HepG2 (cell line): ENCODE measurements around the gene SWSAP1. TPM values are rescaled to one million over a fixed set of nuclear protein-coding genes. Genes with fewer than 3 reads are reported as not detected.

Experiments used
- ATAC-seq: fragments of 200-7000 bp; cut with Tn5 transposase; 3 replicates; pipeline ENCODE4 v1.9.1; 2020; ENCODE audit warnings: mild to moderate bottlenecking, moderate library complexity
- BruUV-seq: library from RNA; stranded (reverse); fragments of 400-500 nt; replicated peaks from 2 replicates; lab custom pipeline; 2021; lab: Mats Ljungman, UMichigan
- CTCF ChIA-PET: fragments of 300-600 bp; formaldehyde crosslinking; extraction: SDS; loops from one replicate; lab custom pipeline; 2021; ENCODE audit warnings: low total read pairs, inconsistent platforms, low intra/inter-chr PET ratio; lab: Yijun Ruan, JAX
- POLR2A ChIA-PET: fragments of 350-600 bp; sonication (Branson Sonifier 250); formaldehyde crosslinking; loops from one replicate; lab custom pipeline; 2020; ENCODE audit warnings: antibody characterized with exemption, inconsistent platforms; lab: Yijun Ruan, JAX
- DNase-seq: peaks from one replicate; pipeline ENCODE4 v3.0.0-alpha.2; 2015; ENCODE audit warnings: low spot score
- FAIRE-seq: peaks from 3 replicates; lab custom pipeline; 2011; peaks lifted over from hg19 to GRCh38; lab: Jason Lieb, UNC
- H2AFZ ChIP-seq: one replicate; pipeline ENCODE4 v1.6.1; 2011; ENCODE audit warnings: low read length, inconsistent platforms
- H3K27ac ChIP-seq: fragments of 300-600 bp; 3 replicates; pipeline ENCODE4 v1.8.0; 2011; ENCODE audit warnings: mixed run types, mild to moderate bottlenecking, mixed read lengths, low read length, inconsistent platforms; ENCODE audit not compliant: insufficient read depth; ENCODE audit errors: extremely low read length
- H3K27me3 ChIP-seq, 2 experiments: fragments of 200-600 bp in 1 of 2; 2 replicates in 1 of 2; 3 replicates in 1 of 2; pipeline versions ENCODE4 v1.6.0 to v1.8.0; 2011; ENCODE audit warnings: low read length in 2 of 2, mild to moderate bottlenecking in 2 of 2, moderate library complexity in 2 of 2, inconsistent platforms in 1 of 2; ENCODE audit not compliant: insufficient read depth in 2 of 2, control insufficient read depth in 1 of 2
- H3K36me3 ChIP-seq, 2 experiments: fragments of 200-600 bp in 1 of 2; replicated peaks in 1 of 2; 2 replicates in 1 of 2; 3 replicates in 1 of 2; pipeline versions ENCODE4 v1.5.1 to v1.8.0; 2011; ENCODE audit warnings: low read length in 2 of 2, inconsistent platforms in 1 of 2; ENCODE audit not compliant: insufficient read depth in 2 of 2, control insufficient read depth in 1 of 2
- H3K4me1 ChIP-seq: 2 replicates; pipeline ENCODE4 v1.5.1; 2012; ENCODE audit warnings: low read length, inconsistent platforms; ENCODE audit not compliant: insufficient read depth
- H3K4me2 ChIP-seq: 2 replicates; pipeline ENCODE4 v1.6.0; 2011; ENCODE audit warnings: low read depth, low read length, inconsistent platforms
- H3K4me3 ChIP-seq, 3 experiments: fragments of 200-600 bp in 1 of 3; sonication (generic), shearing (Covaris generic) in 1 of 3; replicated peaks in 1 of 3; 2 replicates each; pipeline ENCODE4 v1.5.1; 2011 to 2016; ENCODE audit warnings: low read length in 3 of 3, inconsistent platforms in 2 of 3, low read depth in 2 of 3, mild to moderate bottlenecking in 2 of 3, control low read depth in 1 of 3, mixed read lengths in 1 of 3; ENCODE audit not compliant: insufficient read depth in 1 of 3
- H3K79me2 ChIP-seq: one replicate; pipeline ENCODE4 v1.6.1; 2011; ENCODE audit warnings: low read length, inconsistent platforms; ENCODE audit not compliant: insufficient read depth
- H3K9ac ChIP-seq: 2 replicates; pipeline ENCODE4 v1.6.0; 2011; ENCODE audit warnings: mild to moderate bottlenecking, low read depth, low read length, inconsistent platforms; ENCODE audit not compliant: insufficient read depth
- H3K9me3 ChIP-seq: 2 replicates; pipeline ENCODE4 v1.5.1; 2012; ENCODE audit warnings: mild to moderate bottlenecking, low read length
- H4K20me1 ChIP-seq: 2 replicates; pipeline ENCODE4 v1.6.0; 2011; ENCODE audit warnings: inconsistent platforms, mild to moderate bottlenecking, low read length, moderate library complexity; ENCODE audit not compliant: insufficient read depth
- ATM ChIP-seq: fragments of 450-650 bp; IDR thresholded peaks from 2 replicates; pipeline ENCODE4 v1.7.1; 2017; ENCODE audit warnings: mild to moderate bottlenecking, borderline replicate concordance
- CSRNP2 ChIP-seq: sonication (generic); formaldehyde crosslinking; conservative IDR thresholded peaks from 2 replicates; pipeline ENCODE4 v1.8.0; 2022; ENCODE audit warnings: low read depth, missing genetic modification reagents
- KDM1A ChIP-seq: IDR thresholded peaks from 2 replicates; pipeline ENCODE4 v1.6.1; 2016; ENCODE audit warnings: missing compliant biosample characterization
- MIER2 ChIP-seq: IDR thresholded peaks from 2 replicates; pipeline ENCODE4 v1.6.1; 2016; ENCODE audit warnings: missing biosample characterization, missing genetic modification reagents
- MTA1 ChIP-seq: sonication (generic); formaldehyde crosslinking; IDR thresholded peaks from 2 replicates; pipeline ENCODE4 v1.4.0; 2020; ENCODE audit warnings: missing genetic modification reagents, mild to moderate bottlenecking, borderline replicate concordance
- NR2F2 ChIP-seq: IDR thresholded peaks from 2 replicates; pipeline ENCODE4 v1.6.1; 2012; ENCODE audit warnings: low read depth, inconsistent platforms, borderline replicate concordance
- RCOR2 ChIP-seq: IDR thresholded peaks from 2 replicates; pipeline ENCODE4 v1.6.1; 2016; ENCODE audit warnings: missing biosample characterization, missing genetic modification reagents
- REPIN1 ChIP-seq: sonication (generic); formaldehyde crosslinking; IDR thresholded peaks from 2 replicates; pipeline ENCODE4 v1.8.0; 2022; ENCODE audit warnings: missing genetic modification reagents, low read depth, mild to moderate bottlenecking, borderline replicate concordance
- SMAD9 ChIP-seq: sonication (generic); formaldehyde crosslinking; IDR thresholded peaks from 2 replicates; pipeline ENCODE4 v1.5.1; 2020; ENCODE audit warnings: mild to moderate bottlenecking, missing genetic modification reagents
- TEF ChIP-seq: sonication (generic); formaldehyde crosslinking; IDR thresholded peaks from 2 replicates; pipeline ENCODE4 v1.5.0; 2020; ENCODE audit warnings: missing genetic modification reagents
- TOE1 ChIP-seq: sonication (generic); formaldehyde crosslinking; IDR thresholded peaks from 2 replicates; pipeline ENCODE4 v1.4.0; 2020; ENCODE audit warnings: mild to moderate bottlenecking, missing genetic modification reagents
- U2AF1 ChIP-seq: fragments of 200-400 bp; formaldehyde crosslinking; optimal IDR thresholded peaks from 2 replicates; pipeline ENCODE3; 2017; ENCODE audit warnings: mild to moderate bottlenecking, low read depth, low read length
- XRCC5 ChIP-seq: fragments of 200-400 bp; formaldehyde crosslinking; optimal IDR thresholded peaks from 2 replicates; pipeline ENCODE3; 2017; ENCODE audit warnings: mild to moderate bottlenecking, low read length
- ZBTB33 ChIP-seq: sonication (generic); formaldehyde crosslinking; IDR thresholded peaks from 2 replicates; pipeline ENCODE4 v1.4.0; 2020; ENCODE audit warnings: missing genetic modification reagents
- WGBS: methylation state at CpG from one replicate; pipeline ENCODE4 v1.1.6; 2017; ENCODE audit warnings: low lambda C conversion rate; 5-methylcytosine and 5-hydroxymethylcytosine counted together
- in situ Hi-C: cut with HindIII; loops from 2 replicates; pipeline ENCODE4 v1.10.0; 2017; ENCODE audit warnings: low pct_unique_long_range_greater_than_20kb; ENCODE audit not compliant: extremely low pct_ligation_motif_present
- intact Hi-C: fragments of 100-400 bp; cut with micrococcal nuclease; formaldehyde crosslinking; loops from one replicate; pipeline ENCODE4 v1.10.0; 2022; ENCODE audit not compliant: unreplicated experiment
- polyA plus RNA-seq, 8 experiments: library from polyadenylated mRNA; depleted of rRNA in 3 of 8; stranded (reverse) in 7 of 8; unstranded in 1 of 8; fragments of >200 nt; fragmentation: Illumina TruSeq in 4 of 8; extraction: Trizol in 4 of 8; gene quantifications; 2 replicates each; pipeline versions ENCODE4 v1.2.1 to v1.2.3, GENCODE V29; 2011 to 2016; ENCODE audit warnings: low read depth in 4 of 8, missing spikeins in 1 of 8, mixed read lengths in 1 of 8; ENCODE audit not compliant: insufficient read depth in 1 of 8
- total RNA-seq, 5 experiments: library from RNA; depleted of rRNA; stranded (reverse); fragments of >200 nt; fragmentation: Illumina TruSeq; extraction: Trizol; gene quantifications; 2 replicates each; pipeline ENCODE4 v1.2.3, GENCODE V29; 2016; ENCODE audit warnings: low read depth in 1 of 5

SWSAP1 gene
- total and polyA plus RNA-seq, 2 of the 13 experiments (the other 11 are each of a cell fraction or from before 2014, with no cell fraction given), result 2.7 to 3.3 TPM

GRCh38 chr19:11373885-11374432, 507 bp upstream of the SWSAP1 start:
- H3K9me3 ChIP-seq, result no peaks in the 10 kb centered on the region
- WGBS, result 62% methylated on average over 11 of the region's 11 CpGs
- in situ Hi-C loops (no loop called here), intact Hi-C loops (loop anchor here (1.0 kb wide), 1 partner anchor 30 kb away; no protein-coding TSS in a partner anchor)
- H4K20me1 ChIP-seq, result no peaks in the 10 kb centered on the region
- DNase-seq (no peak), FAIRE-seq (no peak), ATAC-seq (no peak)
- H3K79me2 ChIP-seq, result peaks cover 12% of the 10 kb centered on the region
- peaks cover 1 to 13% of the 10 kb centered on the region in 2 experiments; a peak in 2 of 5 replicates for H3K36me3 ChIP-seq
- H3K27ac ChIP-seq, result peak overlapping the region; percentile 95
- H3K4me2 ChIP-seq, result peak overlapping the region; percentile 92
- CTCF ChIA-PET, result no interaction called here
- peaks cover 35% of the 10 kb centered on the region for H3K4me1 ChIP-seq
- POLR2A ChIA-PET, result interaction anchor here (0.7 to 3.3 kb wide), 29 partner anchors 10 to 231 kb away, joined by 3 to 68 read pairs (median 6); partner anchors contain the start of genes CCDC159, ECSIT, ELOF1 and EPOR
- no peaks in the 10 kb centered on the region; a peak in 1 of 5 replicates for H3K27me3 ChIP-seq
- H3K9ac ChIP-seq, result peak overlapping the region; percentile 86
- H3K4me3 ChIP-seq, result peak overlapping the region; percentile 69 to 80 (median 75)
- no peak overlapping the region for H2AFZ ChIP-seq
- BruUV-seq, result no TSS peak
- TF ChIP-seq CSRNP2 (CRISPR knock-in tag), result no peak
- TF ChIP-seq MIER2 (CRISPR knock-in tag), result no peak
- no peak for TF ChIP-seq NR2F2
- no peak for TF ChIP-seq ZBTB33
- no peak for TF ChIP-seq REPIN1 (CRISPR knock-in tag)
- TF ChIP-seq TOE1, result no peak
- no peak for TF ChIP-seq MTA1
- TF ChIP-seq ATM, result no peak
- TF ChIP-seq KDM1A, result peak; percentile 97
- TF ChIP-seq RCOR2, result peak; percentile 77
- TF ChIP-seq SMAD9, result no peak
- TF ChIP-seq U2AF1, result no peak
- TF ChIP-seq XRCC5, result no peak
- no peak for TF ChIP-seq TEF (CRISPR knock-in tag)
